ENCODE data around the gene CFAP44.
"Not testable (repeated sequence)": the region's sequence is repeated elsewhere in the genome, so short reads cannot be mapped to it uniquely, and the experiment has no call there.

CFAP44 gene
- total RNA-seq: 0.53 to 5.1 (median 3.3) reads per million in 18 experiments

- DNase-seq: peak; percentile 45 to 59
Observed at GRCh38 chr3:113441051-113441770, at the start of gene CFAP44. Gene CFAP44 (minus strand): TSS chr3:113441493. CDS start chr3:113433664, 7,829 bp downstream.

- no peak for DNase-seq
Observed at GRCh38 chr3:113485161-113485609, 43.9 kb upstream of the CFAP44 start.

GRCh38 chr3:113468539-113468938 lies 27.2 kb upstream of the CFAP44 start:
- no peak for DNase-seq

- no peak for DNase-seq
Observed at GRCh38 chr3:113461488-113461887, 20.2 kb upstream of the CFAP44 start.

- DNase-seq: not testable (repeated sequence)
Observed at GRCh38 chr3:113458554-113458953, 17.3 kb upstream of the CFAP44 start.

- no peak for DNase-seq
Observed at GRCh38 chr3:113455446-113455845, 14.2 kb upstream of the CFAP44 start.

- DNase-seq: no peak
Observed at GRCh38 chr3:113454630-113455029, 13.3 kb upstream of the CFAP44 start.

- no peak for DNase-seq
Observed at GRCh38 chr3:113454057-113454456, 12.8 kb upstream of the CFAP44 start.

- DNase-seq: no peak
Observed at GRCh38 chr3:113450911-113451310, 9.6 kb upstream of the CFAP44 start.

- no peak for DNase-seq
Observed at GRCh38 chr3:113439606-113440005, 1.7 kb downstream of the CFAP44 start.

- DNase-seq: no peak
Observed at GRCh38 chr3:113438224-113438623, 3.1 kb downstream of the CFAP44 start.

- no peak for DNase-seq
Observed at GRCh38 chr3:113437411-113437810, 3.9 kb downstream of the CFAP44 start.

- no peak for DNase-seq
Observed at GRCh38 chr3:113436809-113437208, 4.5 kb downstream of the CFAP44 start.

GRCh38 chr3:113431811-113432210 lies 9.5 kb downstream of the CFAP44 start:
- DNase-seq: no peak

- no peak for DNase-seq
Observed at GRCh38 chr3:113428581-113428980, 12.7 kb downstream of the CFAP44 start.

- no peak for DNase-seq
Observed at GRCh38 chr3:113423699-113424098, 17.6 kb downstream of the CFAP44 start.

- no peak for DNase-seq
Observed at GRCh38 chr3:113421082-113421481, 20.2 kb downstream of the CFAP44 start.

- no peak for DNase-seq
Observed at GRCh38 chr3:113409676-113410075, 31.6 kb downstream of the CFAP44 start.

GRCh38 chr3:113405180-113405579 lies 36.1 kb downstream of the CFAP44 start:
- DNase-seq: peak; percentile 32 to 38

- DNase-seq: no peak
Observed at GRCh38 chr3:113404637-113405036, 36.7 kb downstream of the CFAP44 start.

Data from inflammatory macrophage (primary cell).